ENCODE data around the gene EID1.

GRCh38 chr15:48915861-48916260, 37.9 kb downstream of the EID1 start:
- TF ChIP-seq CTCF (IDR thresholded peaks at IDR 0.05), result no peak
- no peak for TF ChIP-seq POLR2AphosphoS5 (IDR thresholded peaks at IDR 0.05; ENCODE audit: low read depth, low read length)
- no peak for TF ChIP-seq SIN3A (IDR thresholded peaks at IDR 0.05; ENCODE audit: borderline replicate concordance, insufficient read depth, low read depth, low read length)
- TF ChIP-seq REST (IDR thresholded peaks at IDR 0.05; ENCODE audit: insufficient read depth in 1 of 2, low read depth in 2 of 2, low read length in 1 of 2), result no peak
- TF ChIP-seq TCF7L2 (IDR thresholded peaks at IDR 0.05; ENCODE audit: low read depth, low read length), result no peak
